ENCODE measurements around the gene B4GALT6.

The B4GALT6 gene

GRCh38 chr18:31591628-31592027 is 92.8 kb downstream of the B4GALT6 start, which contains the start of gene TTR:
TTR (plus strand) TSS chr18:31591877; CDS start chr18:31591903, 26 bp downstream.
- no peak for DNase-seq (ENCODE audit: low read depth)

- peak; percentile 25 for DNase-seq (ENCODE audit: low read depth)
These were observed 93.3 kb downstream of the B4GALT6 start for GRCh38 chr18:31591113-31591512.

- DNase-seq (ENCODE audit: low read depth): no peak
These were observed 93.8 kb downstream of the B4GALT6 start for GRCh38 chr18:31590570-31590969.

GRCh38 chr18:31587529-31587928 is 96.9 kb downstream of the B4GALT6 start:
- DNase-seq (ENCODE audit: low read depth): no peak

GRCh38 chr18:31586616-31587015 is 97.8 kb downstream of the B4GALT6 start:
- DNase-seq (ENCODE audit: low read depth): no peak

GRCh38 chr18:31585991-31586390 is 98.4 kb downstream of the B4GALT6 start:
- no peak for DNase-seq (ENCODE audit: low read depth)

GRCh38 chr18:31583185-31583854 is 101.1 kb downstream of the B4GALT6 start:
- DNase-seq (ENCODE audit: low read depth): no peak

- no peak for DNase-seq (ENCODE audit: low read depth)
These were observed 102.7 kb downstream of the B4GALT6 start for GRCh38 chr18:31581498-31582197.

- no peak for DNase-seq (ENCODE audit: low read depth)
These were observed 105.0 kb downstream of the B4GALT6 start for GRCh38 chr18:31579375-31579774.

- no peak for DNase-seq (ENCODE audit: low read depth)
These were observed 106.3 kb downstream of the B4GALT6 start for GRCh38 chr18:31578126-31578525.

GRCh38 chr18:31577195-31577594 is 107.2 kb downstream of the B4GALT6 start:
- DNase-seq (ENCODE audit: low read depth): no peak

- no peak for DNase-seq (ENCODE audit: low read depth)
These were observed 107.7 kb downstream of the B4GALT6 start for GRCh38 chr18:31576670-31577069.

GRCh38 chr18:31575515-31576257 is 108.7 kb downstream of the B4GALT6 start:
- no peak for DNase-seq (ENCODE audit: low read depth)

- no peak for DNase-seq (ENCODE audit: low read depth)
These were observed 110.0 kb downstream of the B4GALT6 start for GRCh38 chr18:31574359-31574758.
